Activated naive CD8-positive, alpha-beta T cell treated with anti-CD3 and anti-CD28 coated beads for 36 hours (primary cell): Measurements from ENCODE around the gene SLC2A3. TPM values are rescaled to one million over a fixed set of nuclear protein-coding genes. Genes with fewer than 3 reads are reported as not detected.
"Not testable (repeated sequence)": the region's sequence is repeated elsewhere in the genome, so short reads cannot be mapped to it uniquely, and the experiment has no call there.

Experiments used
- DNase-seq: peaks from one replicate; pipeline ENCODE4 v3.0.0; 2021
- H3K27ac Mint-ChIP-seq: one replicate; pipeline ENCODE4 v1.8.0; 2022; ENCODE audit warnings: mild to moderate bottlenecking, moderate library complexity, mixed read lengths
- H3K27me3 Mint-ChIP-seq: one replicate; pipeline ENCODE4 v1.8.0; 2022; ENCODE audit warnings: mild to moderate bottlenecking, mixed read lengths
- H3K36me3 Mint-ChIP-seq: one replicate; pipeline ENCODE4 v1.8.0; 2021; ENCODE audit warnings: mild to moderate bottlenecking, mixed read lengths
- H3K4me1 Mint-ChIP-seq: one replicate; pipeline ENCODE4 v1.8.0; 2021; ENCODE audit warnings: mixed read lengths
- H3K4me3 Mint-ChIP-seq: one replicate; pipeline ENCODE4 v1.8.0; 2022; ENCODE audit warnings: mild to moderate bottlenecking, moderate library complexity, mixed read lengths
- H3K9me3 Mint-ChIP-seq: one replicate; pipeline ENCODE4 v1.8.0; 2022; ENCODE audit warnings: mixed read lengths
- total RNA-seq, 2 experiments: library from RNA; stranded (reverse); gene quantifications; one replicate each; pipeline ENCODE4 v1.2.3, GENCODE V29; 2021

The SLC2A3 gene
- total RNA-seq, 2 experiments from 2014 or later = 125 to 147 TPM

GRCh38 chr12:7934091-7934888 lies 1.7 kb downstream of the SLC2A3 start:
- no peaks in the 10 kb centered on the region for H3K9me3 Mint-ChIP-seq
- no peak for DNase-seq
- no peak overlapping the region for H3K27ac Mint-ChIP-seq
- H3K27me3 Mint-ChIP-seq = no peaks in the 10 kb centered on the region
- H3K4me1 Mint-ChIP-seq = peaks cover 22% of the 10 kb centered on the region
- H3K36me3 Mint-ChIP-seq = peaks cover 17% of the 10 kb centered on the region
- no peak overlapping the region for H3K4me3 Mint-ChIP-seq

GRCh38 chr12:7933255-7933726 lies 2.7 kb downstream of the SLC2A3 start:
- H3K4me1 Mint-ChIP-seq = peaks cover 26% of the 10 kb centered on the region
- DNase-seq = peak; percentile 76
- H3K9me3 Mint-ChIP-seq = no peaks in the 10 kb centered on the region
- peaks cover 23% of the 10 kb centered on the region for H3K36me3 Mint-ChIP-seq
- H3K27me3 Mint-ChIP-seq = no peaks in the 10 kb centered on the region
- H3K4me3 Mint-ChIP-seq = no peak overlapping the region
- no peak overlapping the region for H3K27ac Mint-ChIP-seq

- not testable (repeated sequence) for H3K27me3 Mint-ChIP-seq, H3K4me3 Mint-ChIP-seq, DNase-seq, H3K9me3 Mint-ChIP-seq, H3K27ac Mint-ChIP-seq
- Mint-ChIP-seq H3K4me1 (peaks cover 24% of the 10 kb centered on the region), H3K36me3 (peaks cover 23% of the 10 kb centered on the region)
These were observed 3.3 kb downstream of the SLC2A3 start for GRCh38 chr12:7932599-7933240.

- no peak overlapping the region for H3K4me3 Mint-ChIP-seq
- peak overlapping the region; percentile 62 for H3K27ac Mint-ChIP-seq
- no peaks in the 10 kb centered on the region for H3K9me3 Mint-ChIP-seq
- peaks cover 35% of the 10 kb centered on the region for H3K4me1 Mint-ChIP-seq
- no peaks in the 10 kb centered on the region for H3K27me3 Mint-ChIP-seq
- no peak for DNase-seq
- peaks cover 37% of the 10 kb centered on the region for H3K36me3 Mint-ChIP-seq
These were observed 6.7 kb downstream of the SLC2A3 start for GRCh38 chr12:7929083-7929792.

- no peaks in the 10 kb centered on the region for H3K27me3 Mint-ChIP-seq
- H3K36me3 Mint-ChIP-seq = peaks cover 45% of the 10 kb centered on the region
- no peak for DNase-seq
- H3K27ac Mint-ChIP-seq = peak overlapping the region; percentile 36
- peaks cover 35% of the 10 kb centered on the region for H3K4me1 Mint-ChIP-seq
- H3K4me3 Mint-ChIP-seq = no peak overlapping the region
- H3K9me3 Mint-ChIP-seq = no peaks in the 10 kb centered on the region
These were observed 8.5 kb downstream of the SLC2A3 start for GRCh38 chr12:7927470-7927869.

- H3K4me3 Mint-ChIP-seq, DNase-seq, H3K27me3 Mint-ChIP-seq, H3K9me3 Mint-ChIP-seq: not testable (repeated sequence)
- H3K36me3 Mint-ChIP-seq = peaks cover 48% of the 10 kb centered on the region
- H3K4me1 Mint-ChIP-seq = peaks cover 32% of the 10 kb centered on the region
- peak overlapping the region; percentile 26 for H3K27ac Mint-ChIP-seq
These were observed 9.8 kb downstream of the SLC2A3 start for GRCh38 chr12:7926068-7926666.

GRCh38 chr12:7923241-7924236 lies 12.4 kb downstream of the SLC2A3 start:
- H3K9me3 Mint-ChIP-seq = no peaks in the 10 kb centered on the region
- H3K4me3 Mint-ChIP-seq = no peak overlapping the region
- peaks cover 20% of the 10 kb centered on the region for H3K4me1 Mint-ChIP-seq
- H3K27ac Mint-ChIP-seq = no peak overlapping the region
- H3K27me3 Mint-ChIP-seq = no peaks in the 10 kb centered on the region
- DNase-seq = no peak
- H3K36me3 Mint-ChIP-seq = peaks cover 47% of the 10 kb centered on the region

GRCh38 chr12:7921181-7921580 lies 14.8 kb downstream of the SLC2A3 start:
- H3K27ac Mint-ChIP-seq, H3K4me3 Mint-ChIP-seq, H3K9me3 Mint-ChIP-seq, DNase-seq, H3K27me3 Mint-ChIP-seq: not testable (repeated sequence)
- Mint-ChIP-seq H3K36me3 (peaks cover 46% of the 10 kb centered on the region), H3K4me1 (peaks cover 18% of the 10 kb centered on the region)

- not testable (repeated sequence) for H3K27me3 Mint-ChIP-seq, DNase-seq, H3K27ac Mint-ChIP-seq, H3K4me3 Mint-ChIP-seq, H3K9me3 Mint-ChIP-seq
- Mint-ChIP-seq H3K4me1 (peaks cover 16% of the 10 kb centered on the region), H3K36me3 (peaks cover 34% of the 10 kb centered on the region)
These were observed 17.8 kb downstream of the SLC2A3 start for GRCh38 chr12:7918268-7918590.

- Mint-ChIP-seq H3K4me3 (no peak overlapping the region), H3K4me1 (peaks cover 16% of the 10 kb centered on the region), H3K27ac (no peak overlapping the region), H3K9me3 (no peaks in the 10 kb centered on the region), H3K36me3 (peaks cover 32% of the 10 kb centered on the region), H3K27me3 (no peaks in the 10 kb centered on the region)
- no peak for DNase-seq
These were observed 18.4 kb downstream of the SLC2A3 start for GRCh38 chr12:7917392-7918267.

GRCh38 chr12:7916936-7917335 lies 19.1 kb downstream of the SLC2A3 start:
- no peaks in the 10 kb centered on the region for H3K27me3 Mint-ChIP-seq
- DNase-seq = no peak
- H3K9me3 Mint-ChIP-seq = no peaks in the 10 kb centered on the region
- no peak overlapping the region for H3K4me3 Mint-ChIP-seq
- H3K27ac Mint-ChIP-seq = no peak overlapping the region
- H3K4me1 Mint-ChIP-seq = peaks cover 16% of the 10 kb centered on the region
- H3K36me3 Mint-ChIP-seq = peaks cover 28% of the 10 kb centered on the region

- H3K36me3 Mint-ChIP-seq = peaks cover 19% of the 10 kb centered on the region
- H3K4me3 Mint-ChIP-seq = no peak overlapping the region
- H3K9me3 Mint-ChIP-seq = no peaks in the 10 kb centered on the region
- no peaks in the 10 kb centered on the region for H3K27me3 Mint-ChIP-seq
- H3K4me1 Mint-ChIP-seq = peaks cover 16% of the 10 kb centered on the region
- peak; percentile 40 for DNase-seq
- H3K27ac Mint-ChIP-seq = no peak overlapping the region
These were observed 20.2 kb downstream of the SLC2A3 start for GRCh38 chr12:7915661-7916403.

GRCh38 chr12:7910106-7910505 lies 25.9 kb downstream of the SLC2A3 start:
- not testable (repeated sequence) for H3K36me3 Mint-ChIP-seq, H3K9me3 Mint-ChIP-seq, H3K4me1 Mint-ChIP-seq, H3K27ac Mint-ChIP-seq, DNase-seq, H3K4me3 Mint-ChIP-seq, H3K27me3 Mint-ChIP-seq
